ENCODE results near the gene GOLPH3L. TPM values are rescaled to one million over a fixed set of nuclear protein-coding genes. Genes with fewer than 3 reads are reported as not detected.
"Not testable (repeated sequence)": the region's sequence is repeated elsewhere in the genome, so short reads cannot be mapped to it uniquely, and the experiment has no call there.

GOLPH3L gene
- total RNA-seq, 2 experiments from 2014 or later = 24.2 to 29.1 TPM

DNA sequence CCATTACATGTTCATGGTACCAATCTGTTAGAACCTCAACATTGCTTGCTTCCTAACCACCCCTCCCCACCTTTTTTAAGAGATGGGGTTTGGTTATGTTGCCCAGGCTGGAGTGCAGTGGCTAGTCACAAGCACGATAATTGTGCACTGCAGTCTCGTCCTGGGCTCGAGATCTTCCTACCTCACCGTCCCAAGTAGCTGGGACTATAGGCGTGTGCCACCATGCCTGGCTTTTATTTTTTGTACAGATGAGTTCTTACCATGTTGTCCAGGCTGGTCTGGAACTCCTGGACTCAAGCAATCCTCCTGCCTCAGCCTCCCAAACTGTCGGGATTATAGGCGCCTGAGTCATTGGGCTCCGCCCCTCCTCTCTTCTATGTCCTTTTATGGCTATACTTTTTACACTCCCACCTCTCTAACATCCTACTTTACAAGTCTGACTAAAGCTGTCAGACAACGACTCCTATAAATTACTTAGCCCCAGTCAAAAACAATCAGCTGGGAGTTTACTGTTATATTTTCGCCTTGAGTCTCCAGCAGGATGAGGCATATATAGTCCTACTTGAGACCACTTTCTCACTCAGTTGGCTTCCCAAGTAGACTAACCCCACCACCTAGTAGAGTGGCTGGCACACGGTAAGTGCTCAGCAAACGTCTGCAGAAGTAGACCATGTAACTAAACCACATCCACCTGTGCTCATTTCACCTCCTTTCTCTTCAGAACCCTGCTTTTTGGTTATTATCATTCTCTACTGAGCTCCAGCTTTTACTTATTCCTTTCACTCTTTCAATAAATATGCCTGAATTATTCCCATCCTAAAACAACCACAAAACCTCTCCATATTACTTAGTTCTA is 81.4 kb downstream of the GOLPH3L start:
- ChIA-PET CTCF (interaction anchor here (0.7 to 20.2 kb wide), 3 partner anchors 45 to 213 kb away, joined by 3 to 461 read pairs (median 3); partner anchors contain the start of gene MCL1), POLR2A (interaction anchor here (0.6 to 3.7 kb wide), 7 partner anchors 12 to 541 kb away, joined by 4 to 23 read pairs (median 5); partner anchors contain the start of genes ENSA and MCL1)
- peak overlapping the region; percentile 49 for H3K4me3 Mint-ChIP-seq
- peaks cover 75% of the 10 kb centered on the region for H3K4me1 Mint-ChIP-seq
- peak; percentile 8 for ATAC-seq
- peaks cover 58% of the 10 kb centered on the region for H3K36me3 Mint-ChIP-seq (ENCODE audit: low read depth)
- peak overlapping the region; percentile 80 for H3K27ac Mint-ChIP-seq
- no peaks in the 10 kb centered on the region for H3K27me3 Mint-ChIP-seq
- DNase-seq = peak; percentile 50
- no peaks in the 10 kb centered on the region for H3K9me3 Mint-ChIP-seq (ENCODE audit: low read depth)
- intact Hi-C loops (cut with DNase I, micrococcal nuclease) = loop anchor here in 1 of 2 experiments (10.0 kb wide), 1 partner anchor 381 kb away; the partner anchor contains the start of gene ANP32E

GRCh38 chr1:150613061-150613920 is 83.7 kb downstream of the GOLPH3L start:
- H3K27ac Mint-ChIP-seq = peak overlapping the region; percentile 90
- H3K9me3 Mint-ChIP-seq (ENCODE audit: low read depth) = no peaks in the 10 kb centered on the region
- H3K4me1 Mint-ChIP-seq = peaks cover 67% of the 10 kb centered on the region
- DNase-seq (peak; percentile 78), ATAC-seq (peak; percentile 63)
- ChIA-PET POLR2A (interaction anchor here (0.7 to 3.7 kb wide), 9 partner anchors 11 to 827 kb away, joined by 3 to 23 read pairs (median 5); partner anchors contain the start of genes ENSA and MCL1), CTCF (interaction anchor here (0.5 to 20.2 kb wide), 3 partner anchors 9 to 81 kb away, joined by 3 to 461 read pairs (median 4); partner anchors contain the start of gene MCL1)
- intact Hi-C loops (cut with DNase I, micrococcal nuclease) = loop anchor here (1.0 to 10.0 kb wide), 6 partner anchors 9 to 378 kb away; partner anchors contain the start of genes ANP32E (in 1 of the 2), ENSA (in 1 of the 2) and SETDB1 (in 1 of the 2)
- peak overlapping the region; percentile 60 for H3K4me3 Mint-ChIP-seq
- peaks cover 42% of the 10 kb centered on the region for H3K36me3 Mint-ChIP-seq (ENCODE audit: low read depth)
- H3K27me3 Mint-ChIP-seq = no peaks in the 10 kb centered on the region

DNA sequence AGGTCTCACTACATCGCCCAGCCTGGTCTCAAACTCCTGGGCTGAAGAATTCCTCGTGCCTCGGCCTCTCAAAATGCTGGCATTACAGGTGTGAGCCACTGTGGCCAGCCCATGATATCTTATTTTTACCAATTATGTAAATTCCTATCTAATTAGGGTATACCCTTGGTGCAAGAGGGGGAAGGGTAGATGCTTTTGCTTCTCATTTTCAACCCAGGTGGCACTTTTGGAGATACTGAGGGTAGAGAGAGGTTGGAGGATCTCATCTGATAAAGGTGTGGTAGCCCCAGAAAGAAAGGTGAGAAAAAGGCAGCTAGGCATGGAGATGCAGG is 85.0 kb downstream of the GOLPH3L start:
- peaks cover 41% of the 10 kb centered on the region for H3K36me3 Mint-ChIP-seq (ENCODE audit: low read depth)
- no peaks in the 10 kb centered on the region for H3K27me3 Mint-ChIP-seq
- H3K27ac Mint-ChIP-seq = peak overlapping the region; percentile 90
- peaks cover 63% of the 10 kb centered on the region for H3K4me1 Mint-ChIP-seq
- H3K4me3 Mint-ChIP-seq = peak overlapping the region; percentile 60
- intact Hi-C loops (cut with DNase I, micrococcal nuclease) = loop anchor here in 1 of 2 experiments (5.0 to 10.0 kb wide), 2 partner anchors 365 to 377 kb away; partner anchors contain the start of gene ANP32E
- H3K9me3 Mint-ChIP-seq (ENCODE audit: low read depth) = no peaks in the 10 kb centered on the region
- ATAC-seq = no peak
- POLR2A ChIA-PET = interaction anchor here (0.7 to 1.9 kb wide), 9 partner anchors 18 to 241 kb away, joined by 3 to 22 read pairs (median 7); partner anchors contain the start of genes ENSA and MCL1
- DNase-seq = no peak
- CTCF ChIA-PET = interaction anchor here (0.5 to 20.2 kb wide), 3 partner anchors 10 to 42 kb away, joined by 3 to 461 read pairs (median 3); partner anchors contain the start of gene MCL1

- ATAC-seq (no peak), DNase-seq (no peak)
- ChIA-PET POLR2A (interaction anchor here (1.7 to 1.9 kb wide), 2 partner anchors 19 to 43 kb away, joined by 11 to 15 read pairs; partner anchors contain the start of gene ENSA), CTCF (interaction anchor here (0.9 to 20.2 kb wide), 3 partner anchors 16 to 40 kb away, joined by 5 to 461 read pairs (median 5); partner anchors contain the start of gene MCL1)
- H3K4me3 Mint-ChIP-seq = no peak overlapping the region
- H3K27me3 Mint-ChIP-seq = no peaks in the 10 kb centered on the region
- peaks cover 32% of the 10 kb centered on the region for H3K36me3 Mint-ChIP-seq (ENCODE audit: low read depth)
- H3K9me3 Mint-ChIP-seq (ENCODE audit: low read depth) = no peaks in the 10 kb centered on the region
- H3K4me1 Mint-ChIP-seq = peaks cover 51% of the 10 kb centered on the region
- intact Hi-C loops (cut with DNase I, micrococcal nuclease) = loop anchor here (2.0 to 10.0 kb wide), 4 partner anchors 367 to 398 kb away; partner anchors contain the start of genes ANP32E (in 2 of the 2) and PRUNE1 (in 1 of the 2)
- H3K27ac Mint-ChIP-seq = peak overlapping the region; percentile 90
Observed at GRCh38 chr1:150610576-150610975, 86.4 kb downstream of the GOLPH3L start.

DNA sequence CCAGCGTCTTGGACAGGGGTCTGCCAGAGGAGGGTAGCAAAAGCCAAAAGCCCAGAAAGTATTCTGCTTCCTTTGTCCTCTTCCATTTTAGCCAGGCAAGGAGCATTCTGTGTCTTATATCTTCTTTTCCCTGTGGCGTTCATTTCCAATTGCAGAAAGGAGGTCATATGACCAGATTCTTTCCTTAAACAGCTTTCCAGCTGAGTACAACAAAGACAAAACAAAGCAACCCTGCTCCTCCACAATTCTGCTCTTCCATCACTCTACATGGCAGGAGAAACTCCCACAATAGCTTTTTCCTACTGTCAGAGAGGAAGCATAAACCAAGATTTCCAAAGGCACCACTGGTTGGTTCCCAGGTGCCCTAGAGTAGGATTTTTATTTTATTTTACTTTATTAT is 87.2 kb downstream of the GOLPH3L start:
- DNase-seq (no peak), ATAC-seq (no peak)
- Mint-ChIP-seq H3K27me3 (no peaks in the 10 kb centered on the region), H3K36me3 (ENCODE audit: low read depth) (peaks cover 26% of the 10 kb centered on the region), H3K4me3 (no peak overlapping the region), H3K27ac (peak overlapping the region; percentile 51), H3K4me1 (peaks cover 50% of the 10 kb centered on the region), H3K9me3 (ENCODE audit: low read depth) (no peaks in the 10 kb centered on the region)
- ChIA-PET POLR2A (interaction anchor here (2.1 kb wide), 1 partner anchor 49 kb away, joined by 5 read pairs; no protein-coding TSS in a partner anchor), CTCF (interaction anchor here (0.6 to 1.8 kb wide), 7 partner anchors 11 to 446 kb away, joined by 3 to 6 read pairs (median 5); no protein-coding TSS in a partner anchor)
- intact Hi-C loops (cut with DNase I, micrococcal nuclease) = loop anchor here (2.0 to 10.0 kb wide), 4 partner anchors 368 to 399 kb away; partner anchors contain the start of genes ANP32E (in 2 of the 2) and PRUNE1 (in 1 of the 2)

- Mint-ChIP-seq H3K27ac (peak overlapping the region; percentile 58), H3K36me3 (ENCODE audit: low read depth) (peaks cover 6% of the 10 kb centered on the region), H3K27me3 (no peaks in the 10 kb centered on the region), H3K4me3 (no peak overlapping the region), H3K9me3 (ENCODE audit: low read depth) (no peaks in the 10 kb centered on the region), H3K4me1 (peaks cover 35% of the 10 kb centered on the region)
- ATAC-seq (no peak), DNase-seq (no peak)
- intact Hi-C loops (cut with DNase I, micrococcal nuclease) = no loop called here
- POLR2A ChIA-PET = interaction anchor here (0.5 to 0.6 kb wide), 2 partner anchors 27 to 37 kb away, joined by 3 to 5 read pairs; partner anchors contain the start of gene MCL1
- CTCF ChIA-PET = interaction anchor here (0.9 to 2.1 kb wide), 4 partner anchors 16 to 38 kb away, joined by 3 to 4 read pairs (median 4); no protein-coding TSS in a partner anchor
Observed at GRCh38 chr1:150606463-150607142, 90.4 kb downstream of the GOLPH3L start.

- POLR2A ChIA-PET = interaction anchor here (1.5 kb wide), 1 partner anchor 26 kb away, joined by 3 read pairs; the partner anchor contains the start of gene MCL1
- H3K9me3 Mint-ChIP-seq (ENCODE audit: low read depth); ATAC-seq; H3K27me3 Mint-ChIP-seq; H3K4me3 Mint-ChIP-seq; intact Hi-C loops (cut with DNase I, micrococcal nuclease); H3K36me3 Mint-ChIP-seq (ENCODE audit: low read depth); DNase-seq: not testable (repeated sequence)
- Mint-ChIP-seq H3K4me1 (peaks cover 27% of the 10 kb centered on the region), H3K27ac (peak overlapping the region; percentile 42)
- CTCF ChIA-PET = interaction anchor here (0.7 kb wide), 1 partner anchor 108 kb away, joined by 3 read pairs; no protein-coding TSS in a partner anchor
Observed at GRCh38 chr1:150605451-150605731, 91.6 kb downstream of the GOLPH3L start.

DNA sequence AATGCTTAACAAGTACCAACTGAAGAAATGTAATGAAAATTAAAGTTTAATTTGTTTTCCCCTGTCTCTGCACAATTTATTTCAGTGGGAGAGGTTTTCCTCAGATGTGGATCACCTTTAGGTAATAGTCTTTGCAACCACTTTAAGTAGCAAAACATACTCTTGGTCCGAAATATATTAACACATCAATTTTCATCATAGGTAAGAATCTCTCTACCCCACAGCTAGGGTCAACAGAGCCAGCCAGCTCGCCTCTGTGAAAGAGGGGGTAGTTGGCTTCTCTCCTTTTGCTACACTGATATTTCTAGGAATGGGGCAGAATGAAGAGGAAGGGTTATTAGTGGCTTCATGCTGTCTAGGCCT is 92.7 kb downstream of the GOLPH3L start:
- ATAC-seq (no peak), DNase-seq (no peak)
- Mint-ChIP-seq H3K27me3 (no peaks in the 10 kb centered on the region), H3K9me3 (ENCODE audit: low read depth) (no peaks in the 10 kb centered on the region), H3K36me3 (ENCODE audit: low read depth) (peaks cover 6% of the 10 kb centered on the region), H3K4me1 (peaks cover 21% of the 10 kb centered on the region), H3K4me3 (peak overlapping the region; percentile 9), H3K27ac (peak overlapping the region; percentile 93)
- ChIA-PET POLR2A (interaction anchor here (0.5 to 1.5 kb wide), 3 partner anchors 24 to 260 kb away, joined by 3 to 7 read pairs (median 5); partner anchors contain the start of genes ENSA and MCL1), CTCF (interaction anchor here (1.0 to 2.0 kb wide), 2 partner anchors 44 to 46 kb away, joined by 4 to 8 read pairs; no protein-coding TSS in a partner anchor)
- intact Hi-C loops (cut with DNase I, micrococcal nuclease) = loop anchor here in 1 of 2 experiments (1.0 kb wide), 1 partner anchor 9 kb away; no protein-coding TSS in a partner anchor

DNA sequence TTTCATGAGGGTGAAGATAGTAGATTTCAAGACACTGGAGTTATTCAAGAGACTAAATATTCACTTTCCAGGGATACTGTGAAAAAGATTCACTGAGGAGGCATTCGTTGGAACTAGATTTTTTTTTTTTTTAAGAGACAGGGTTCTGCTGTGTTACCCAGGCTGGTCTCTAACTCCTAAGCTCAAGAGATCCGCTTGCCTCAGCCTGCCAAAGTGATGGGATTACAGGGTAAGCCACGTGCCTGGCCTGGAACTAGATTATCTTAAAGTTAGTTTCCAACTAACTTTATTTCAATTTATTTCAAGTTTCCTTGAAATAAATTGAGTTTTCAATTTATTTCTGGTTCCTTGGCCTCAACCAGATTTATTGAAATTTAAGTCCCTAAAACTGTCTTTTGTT is 93.2 kb downstream of the GOLPH3L start:
- no peaks in the 10 kb centered on the region for H3K27me3 Mint-ChIP-seq
- H3K4me1 Mint-ChIP-seq = peaks cover 21% of the 10 kb centered on the region
- peak overlapping the region; percentile 74 for H3K27ac Mint-ChIP-seq
- H3K4me3 Mint-ChIP-seq = no peak overlapping the region
- ChIA-PET POLR2A (interaction anchor here (0.7 to 1.5 kb wide), 3 partner anchors 24 to 266 kb away, joined by 3 to 13 read pairs (median 5); partner anchors contain the start of genes ENSA and MCL1), CTCF (interaction anchor here (0.6 to 2.0 kb wide), 7 partner anchors 10 to 45 kb away, joined by 3 to 8 read pairs (median 3); no protein-coding TSS in a partner anchor)
- ATAC-seq = no peak
- H3K36me3 Mint-ChIP-seq (ENCODE audit: low read depth) = peaks cover 6% of the 10 kb centered on the region
- DNase-seq = no peak
- no peaks in the 10 kb centered on the region for H3K9me3 Mint-ChIP-seq (ENCODE audit: low read depth)
- intact Hi-C loops (cut with DNase I, micrococcal nuclease) = loop anchor here in 1 of 2 experiments (1.0 kb wide), 1 partner anchor 10 kb away; no protein-coding TSS in a partner anchor

Data from activated CD4-positive, alpha-beta T cell treated with anti-CD3 and anti-CD28 coated beads for 36 hours (primary cell).